OCI-M2 (cell line): Measurements from ENCODE around the gene CCDC190.
"Not testable (repeated sequence)": the region's sequence is repeated elsewhere in the genome, so short reads cannot be mapped to it uniquely, and the experiment has no call there.

Experiments
- DNase-seq: peaks from one replicate; lab custom pipeline; 2025; ENCODE audit not compliant: unreplicated experiment; lab: John Stamatoyannopoulos, UW

CCDC190 gene

GRCh38 chr1:162878000-162878596, 17.1 kb upstream of the CCDC190 start:
- DNase-seq: no peak

GRCh38 chr1:162877412-162877811, 16.4 kb upstream of the CCDC190 start:
- no peak for DNase-seq

- DNase-seq: no peak
Measured at GRCh38 chr1:162876751-162877150, 15.8 kb upstream of the CCDC190 start.

- DNase-seq: no peak
Measured at GRCh38 chr1:162873671-162874666, 13.0 kb upstream of the CCDC190 start.

GRCh38 chr1:162872981-162873380, 12.0 kb upstream of the CCDC190 start:
- DNase-seq: no peak

GRCh38 chr1:162871417-162871816, 10.4 kb upstream of the CCDC190 start:
- not testable (repeated sequence) for DNase-seq

- no peak for DNase-seq
Measured at GRCh38 chr1:162868972-162869371, 8.0 kb upstream of the CCDC190 start.

- no peak for DNase-seq
Measured at GRCh38 chr1:162861625-162862024, 650 bp upstream of the CCDC190 start.

GRCh38 chr1:162859191-162859590, 1.8 kb downstream of the CCDC190 start:
- DNase-seq: no peak

GRCh38 chr1:162857850-162858249, 3.1 kb downstream of the CCDC190 start:
- no peak for DNase-seq

- no peak for DNase-seq
Measured at GRCh38 chr1:162856260-162856659, 4.7 kb downstream of the CCDC190 start.

- DNase-seq: no peak
Measured at GRCh38 chr1:162855461-162856150, 5.4 kb downstream of the CCDC190 start.

- no peak for DNase-seq
Measured at GRCh38 chr1:162854245-162854882, 6.6 kb downstream of the CCDC190 start.

GRCh38 chr1:162851341-162851740, 9.6 kb downstream of the CCDC190 start:
- DNase-seq: no peak

- no peak for DNase-seq
Measured at GRCh38 chr1:162849711-162850110, 11.3 kb downstream of the CCDC190 start.

- DNase-seq: no peak
Measured at GRCh38 chr1:162847839-162848453, 13.0 kb downstream of the CCDC190 start.

- no peak for DNase-seq
Measured at GRCh38 chr1:162846256-162847212, 14.4 kb downstream of the CCDC190 start.

- no peak for DNase-seq
Measured at GRCh38 chr1:162844153-162844552, 16.8 kb downstream of the CCDC190 start.

- DNase-seq: no peak
Measured at GRCh38 chr1:162840250-162840839, 20.6 kb downstream of the CCDC190 start.
